Fibroblast of lung (primary cell): ENCODE measurements around the gene ZNF408.

Experiments
- CTCF ChIP-seq, 2 donors: IDR thresholded peaks in 1 of 2; conservative IDR thresholded peaks in 1 of 2; 1 replicate in 1 of 2; 2 replicates in 1 of 2; pipeline ENCODE4 v1.5.1; 2011 to 2012; ENCODE audit warnings: low read length in 2 of 2, control low read depth in 1 of 2, inconsistent platforms in 1 of 2, low read depth in 1 of 2, mild to moderate bottlenecking in 1 of 2
- EZH2 ChIP-seq: IDR thresholded peaks from 2 replicates; pipeline ENCODE4 v1.5.1; 2012; ENCODE audit warnings: low read length, control low read depth, mild to moderate bottlenecking; ENCODE audit errors: missing control alignments

GRCh38 chr11:46738887-46739286 lies 38.1 kb downstream of the ZNF408 start:
- no peak for TF ChIP-seq CTCF (conservative IDR thresholded peaks at IDR 0.05 in 1 of 2, IDR thresholded peaks at IDR 0.05 in 1 of 2; ENCODE audit: low read depth in 1 of 2, low read length in 2 of 2)
- TF ChIP-seq EZH2: no peak
